Hepatocyte (in vitro differentiated cells): ENCODE measurements around the gene IL2RA.

Experiments
- EZH2 ChIP-seq: fragments of 200-600 bp; sonication (generic); IDR thresholded peaks from 2 replicates; pipeline ENCODE4 v1.6.1; 2016; ENCODE audit warnings: antibody characterized with exemption, mild to moderate bottlenecking, borderline replicate concordance
- TF ChIP-seq, protein P1 (sequence below): fragments of 200-600 bp; sonication (generic); IDR thresholded peaks from 2 replicates; pipeline ENCODE4 v1.5.1; 2016; ENCODE audit warnings: antibody characterized with exemption, mild to moderate bottlenecking; ENCODE audit not compliant: poor library complexity

DNA sequence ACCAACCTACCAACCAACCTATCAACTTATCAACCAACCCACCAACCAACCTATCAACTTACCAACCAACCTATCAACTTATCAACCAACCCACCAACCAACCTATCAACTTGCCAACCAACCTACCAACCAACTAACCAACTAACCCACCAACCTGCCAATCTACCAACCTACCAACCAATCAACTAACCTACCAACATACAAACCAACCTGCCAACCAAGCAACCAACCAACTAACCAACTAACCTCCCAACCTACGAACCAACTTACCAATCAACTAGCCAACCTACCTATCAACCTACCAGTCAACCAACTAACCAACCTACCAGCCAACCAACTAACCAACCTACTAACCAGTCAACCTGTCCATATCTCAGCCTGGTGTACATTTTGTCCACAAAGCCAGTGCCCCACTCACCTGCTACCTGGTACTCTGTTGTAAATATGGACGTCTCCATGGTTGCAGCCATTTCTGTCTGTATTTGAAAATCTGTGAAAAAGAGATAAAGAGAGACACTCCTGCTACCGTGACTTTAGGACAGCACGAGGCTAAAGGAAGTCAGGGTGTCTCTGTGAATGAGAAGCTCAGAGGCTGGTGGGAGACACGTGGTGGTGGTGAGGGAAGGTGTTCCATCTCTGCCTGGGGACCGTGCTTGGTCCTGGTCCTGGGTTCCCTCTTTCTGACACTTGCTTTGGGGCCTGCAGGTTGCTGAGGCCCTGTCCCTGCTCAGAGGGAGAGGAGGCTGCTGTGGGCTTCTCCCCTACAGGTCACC lies 43.0 kb downstream of the IL2RA start:
- TF ChIP-seq EZH2, result no peak
- TF ChIP-seq, protein P1, sequence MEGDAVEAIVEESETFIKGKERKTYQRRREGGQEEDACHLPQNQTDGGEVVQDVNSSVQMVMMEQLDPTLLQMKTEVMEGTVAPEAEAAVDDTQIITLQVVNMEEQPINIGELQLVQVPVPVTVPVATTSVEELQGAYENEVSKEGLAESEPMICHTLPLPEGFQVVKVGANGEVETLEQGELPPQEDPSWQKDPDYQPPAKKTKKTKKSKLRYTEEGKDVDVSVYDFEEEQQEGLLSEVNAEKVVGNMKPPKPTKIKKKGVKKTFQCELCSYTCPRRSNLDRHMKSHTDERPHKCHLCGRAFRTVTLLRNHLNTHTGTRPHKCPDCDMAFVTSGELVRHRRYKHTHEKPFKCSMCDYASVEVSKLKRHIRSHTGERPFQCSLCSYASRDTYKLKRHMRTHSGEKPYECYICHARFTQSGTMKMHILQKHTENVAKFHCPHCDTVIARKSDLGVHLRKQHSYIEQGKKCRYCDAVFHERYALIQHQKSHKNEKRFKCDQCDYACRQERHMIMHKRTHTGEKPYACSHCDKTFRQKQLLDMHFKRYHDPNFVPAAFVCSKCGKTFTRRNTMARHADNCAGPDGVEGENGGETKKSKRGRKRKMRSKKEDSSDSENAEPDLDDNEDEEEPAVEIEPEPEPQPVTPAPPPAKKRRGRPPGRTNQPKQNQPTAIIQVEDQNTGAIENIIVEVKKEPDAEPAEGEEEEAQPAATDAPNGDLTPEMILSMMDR, result no peak
